PFSK-1 (cell line): ENCODE data around the gene CYP4X1.

Experiments used
- FOXP2 ChIP-seq: optimal IDR thresholded peaks from 2 replicates; pipeline ENCODE3; 2011; ENCODE audit warnings: borderline replicate concordance, control low read depth, inconsistent platforms; ENCODE audit not compliant: insufficient read depth; ENCODE audit errors: extremely low read length, extremely low read depth
- POLR2AphosphoS5 ChIP-seq: IDR thresholded peaks from 2 replicates; pipeline ENCODE4 v1.6.1; 2012; ENCODE audit warnings: low read depth, mild to moderate bottlenecking, control low read depth, low read length, moderate library complexity
- REST ChIP-seq, 2 experiments: IDR thresholded peaks; 2 replicates each; pipeline versions ENCODE4 v1.6.1 to v1.8.0; 2011 to 2012; ENCODE audit warnings: low read depth in 2 of 2, low read length in 2 of 2, control low read depth in 1 of 2, inconsistent platforms in 1 of 2, mild to moderate bottlenecking in 1 of 2, moderate library complexity in 1 of 2; ENCODE audit not compliant: insufficient read depth in 1 of 2
- SIN3A ChIP-seq: IDR thresholded peaks from 2 replicates; pipeline ENCODE4 v1.6.1; 2012; ENCODE audit warnings: mild to moderate bottlenecking, low read length, moderate library complexity, borderline replicate concordance; ENCODE audit not compliant: insufficient read depth
- TAF1 ChIP-seq: IDR thresholded peaks from 2 replicates; pipeline ENCODE4 v1.6.1; 2012; ENCODE audit warnings: low read length, control low read depth, borderline replicate concordance; ENCODE audit not compliant: insufficient read depth

DNA sequence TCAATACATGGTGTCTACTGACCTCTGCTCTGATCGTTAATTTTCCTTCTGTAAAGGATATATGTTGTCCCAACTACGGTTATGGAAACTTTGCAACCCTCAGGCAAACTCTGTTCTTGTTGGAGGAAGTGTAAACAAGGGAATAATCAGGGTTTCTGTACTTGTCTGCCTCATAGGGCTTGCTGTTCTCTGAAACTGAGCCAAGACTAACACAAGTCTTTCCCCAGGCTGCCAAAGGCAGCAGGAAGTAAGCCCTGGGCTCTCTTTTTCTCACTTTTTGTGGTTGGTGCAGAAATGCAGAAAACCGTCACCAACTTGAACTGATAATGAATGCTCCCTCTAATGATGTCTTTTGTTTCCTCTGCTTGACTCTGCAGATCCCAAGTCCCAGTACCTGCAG lies 7.6 kb downstream of the CYP4X1 start:
- TF ChIP-seq POLR2AphosphoS5 = no peak
- TF ChIP-seq TAF1 = no peak
- TF ChIP-seq REST (IDR thresholded peaks at IDR 0.05; ENCODE audit: insufficient read depth in 1 of 2, low read depth in 2 of 2, low read length in 2 of 2) = no peak
- no peak for TF ChIP-seq SIN3A
- TF ChIP-seq FOXP2 = no peak
